Kidney epithelial cell (primary cell): ENCODE measurements around the gene RGCC. TPM values are rescaled to one million over a fixed set of nuclear protein-coding genes. Genes with fewer than 3 reads are reported as not detected.

Experiments
- DNase-seq: peaks from one replicate; pipeline ENCODE4 v3.0.0-alpha.2; 2010; ENCODE audit warnings: low read depth
- H3K27me3 ChIP-seq: 2 replicates; pipeline ENCODE4 v1.6.0; 2011; ENCODE audit warnings: low read length; ENCODE audit not compliant: control insufficient read depth, insufficient read depth
- H3K36me3 ChIP-seq: 2 replicates; pipeline ENCODE4 v1.5.1; 2011; ENCODE audit warnings: low read length; ENCODE audit not compliant: control insufficient read depth, insufficient read depth
- H3K4me3 ChIP-seq: 2 replicates; pipeline ENCODE4 v1.5.1; 2011; ENCODE audit warnings: low read depth, mild to moderate bottlenecking, control low read depth, low read length
- CTCF ChIP-seq: IDR thresholded peaks from 2 replicates; pipeline ENCODE4 v1.5.1; 2011; ENCODE audit warnings: mild to moderate bottlenecking, moderate library complexity, low read length, control low read depth, inconsistent platforms; ENCODE audit not compliant: insufficient read depth, poor library complexity, severe bottlenecking
- total RNA-seq: library from RNA; depleted of rRNA; stranded (reverse); fragments of >200 nt; gene quantifications from 2 replicates; pipeline ENCODE4 v1.2.3, GENCODE V29; 2015

The RGCC gene
- total RNA-seq, 1 donor from 2014 or later = 0.29 TPM

GRCh38 chr13:41490371-41491015, 33.1 kb downstream of the RGCC start:
- DNase-seq = no peak
- Histone ChIP-seq H3K27me3 (no peaks in the 10 kb centered on the region), H3K36me3 (no peaks in the 10 kb centered on the region), H3K4me3 (no peak overlapping the region)
- TF ChIP-seq CTCF = no peak

- no peak for DNase-seq
- H3K27me3 ChIP-seq = no peaks in the 10 kb centered on the region
- no peak for TF ChIP-seq CTCF
- H3K36me3 ChIP-seq = no peaks in the 10 kb centered on the region
- no peak overlapping the region for H3K4me3 ChIP-seq
Observed at GRCh38 chr13:41491436-41491835, 34.1 kb downstream of the RGCC start.

GRCh38 chr13:41492432-41493260, 35.3 kb downstream of the RGCC start:
- no peaks in the 10 kb centered on the region for H3K36me3 ChIP-seq
- no peak for TF ChIP-seq CTCF
- DNase-seq = no peak
- no peaks in the 10 kb centered on the region for H3K27me3 ChIP-seq
- no peak overlapping the region for H3K4me3 ChIP-seq

GRCh38 chr13:41494202-41494601, 36.9 kb downstream of the RGCC start:
- Histone ChIP-seq H3K36me3 (no peaks in the 10 kb centered on the region), H3K4me3 (no peak overlapping the region), H3K27me3 (no peaks in the 10 kb centered on the region)
- TF ChIP-seq CTCF = no peak
- no peak for DNase-seq

GRCh38 chr13:41495044-41495443, 37.7 kb downstream of the RGCC start:
- no peak for TF ChIP-seq CTCF
- Histone ChIP-seq H3K36me3 (no peaks in the 10 kb centered on the region), H3K4me3 (no peak overlapping the region), H3K27me3 (no peaks in the 10 kb centered on the region)
- no peak for DNase-seq
